Spleen (tissue), 11 donors: ENCODE measurements around the gene SRP72. TPM values are rescaled to one million over a fixed set of nuclear protein-coding genes. Genes with fewer than 3 reads are reported as not detected.

Source experiments
- DNase-seq: peaks from one replicate; pipeline ENCODE4 v3.0.0-alpha.2; 2020
- H3K27ac ChIP-seq, 8 donors: fragments of 200-600 bp; sonication (generic) in 7 of 8; 1 replicate in 4 of 8; 2 replicates in 4 of 8; pipeline versions ENCODE4 v1.5.0 to v1.8.0; 2016 to 2021; ENCODE audit warnings: inconsistent platforms in 4 of 8, mild to moderate bottlenecking in 4 of 8, moderate library complexity in 1 of 8
- H3K27me3 ChIP-seq, 7 donors: fragments of 200-600 bp; sonication (generic) in 6 of 7; replicated peaks in 1 of 7; 1 replicate in 4 of 7; 2 replicates in 3 of 7; pipeline versions ENCODE4 v1.5.0 to v1.8.0; 2016 to 2021; ENCODE audit warnings: inconsistent platforms in 3 of 7, mild to moderate bottlenecking in 1 of 7
- H3K36me3 ChIP-seq, 6 donors: fragments of 200-600 bp; sonication (generic) in 5 of 6; 1 replicate in 4 of 6; 2 replicates in 2 of 6; pipeline versions ENCODE4 v1.5.0 to v1.8.0; 2016 to 2021; ENCODE audit warnings: inconsistent platforms in 2 of 6
- H3K4me1 ChIP-seq, 6 donors: fragments of 200-600 bp; sonication (generic) in 5 of 6; 1 replicate in 3 of 6; 2 replicates in 3 of 6; pipeline versions ENCODE4 v1.5.0 to v1.8.0; 2016 to 2021; ENCODE audit warnings: inconsistent platforms in 3 of 6
- H3K4me3 ChIP-seq, 8 donors: fragments of 200-600 bp; sonication (generic) in 7 of 8; 1 replicate in 4 of 8; 2 replicates in 4 of 8; pipeline versions ENCODE4 v1.5.0 to v1.8.0; 2016 to 2021; ENCODE audit warnings: inconsistent platforms in 4 of 8, mild to moderate bottlenecking in 4 of 8, moderate library complexity in 2 of 8
- H3K9me3 ChIP-seq, 8 donors: fragments of 200-600 bp; sonication (generic) in 7 of 8; 1 replicate in 4 of 8; 2 replicates in 4 of 8; pipeline versions ENCODE4 v1.5.0 to v1.8.0; 2016 to 2021; ENCODE audit warnings: inconsistent platforms in 4 of 8
- POLR2A ChIP-seq, 3 donors: fragments of 450-650 bp; IDR thresholded peaks; one replicate each; pipeline ENCODE4 v1.5.1; 2017; ENCODE audit warnings: antibody characterized with exemption in 3 of 3, mild to moderate bottlenecking in 1 of 3
- POLR2AphosphoS5 ChIP-seq, 3 donors: sonication (generic); formaldehyde crosslinking; IDR thresholded peaks; one replicate each; pipeline ENCODE4 v1.5.1; 2017; ENCODE audit warnings: antibody characterized with exemption in 3 of 3
- WGBS, 5 donors: extraction: QIAGEN DNeasy Blood & Tissue Kit in 3 of 5; methylation state at CpG; one replicate each; pipeline versions ENCODE4 v1.1.5 to v1.1.7; 2013 to 2018; 5-methylcytosine and 5-hydroxymethylcytosine counted together
- intact Hi-C: fragments of 100-400 bp; cut with DNase I; formaldehyde crosslinking; loops from one replicate; pipeline ENCODE4 v1.15.0; 2023; ENCODE audit warnings: low total_unique reads
- polyA plus RNA-seq, 3 donors: library from polyadenylated mRNA; stranded (reverse); fragments of 200-250 nt; gene quantifications; one replicate each; pipeline ENCODE4 v1.2.1, GENCODE V29; 2013
- total RNA-seq, 7 donors: library from RNA; depleted of rRNA in 3 of 7; stranded (reverse); fragments of >200 nt in 3 of 7; fragmentation: NEBNext Ultra II Directional in 4 of 7; extraction: Animal tissue kit (Norgen Biotek cat#: 25700) in 4 of 7; gene quantifications; one replicate each; pipeline versions ENCODE4 v1.1.0 to v1.2.1, GENCODE V29; 2016 to 2021
- TF ChIP-seq, protein P1 (sequence below), 11 experiments: fragments of 200-600 bp in 7 of 11; fragments of 450-650 bp in 4 of 11; sonication (generic) in 4 of 11; IDR thresholded peaks in 8 of 11; conservative IDR thresholded peaks in 3 of 11; 1 replicate in 7 of 11; 2 replicates in 4 of 11; pipeline versions ENCODE4 v1.4.0 to v1.8.0; 2016 to 2021; ENCODE audit warnings: antibody characterized with exemption in 11 of 11, inconsistent platforms in 4 of 11, mild to moderate bottlenecking in 1 of 11
- donor health status: healthy with polysubstance abuse.
- donor health status: DM: no; HTN: no; CAD: no; lungs with moderate emphysema.
- donor health status: DM: no; HTN: no; CAD: no.
- donor health status: Bipolar disorder and iron deficiency.
- donor health status: healthy.
- donor health status: DM: no; HTN: no; CAD: no.
- donor health status: DM: yes; HTN: yes; CAD: no.

The SRP72 gene
- total and polyA plus RNA-seq, 10 donors, result 30.1 to 97.7 (median 78.1) TPM

DNA sequence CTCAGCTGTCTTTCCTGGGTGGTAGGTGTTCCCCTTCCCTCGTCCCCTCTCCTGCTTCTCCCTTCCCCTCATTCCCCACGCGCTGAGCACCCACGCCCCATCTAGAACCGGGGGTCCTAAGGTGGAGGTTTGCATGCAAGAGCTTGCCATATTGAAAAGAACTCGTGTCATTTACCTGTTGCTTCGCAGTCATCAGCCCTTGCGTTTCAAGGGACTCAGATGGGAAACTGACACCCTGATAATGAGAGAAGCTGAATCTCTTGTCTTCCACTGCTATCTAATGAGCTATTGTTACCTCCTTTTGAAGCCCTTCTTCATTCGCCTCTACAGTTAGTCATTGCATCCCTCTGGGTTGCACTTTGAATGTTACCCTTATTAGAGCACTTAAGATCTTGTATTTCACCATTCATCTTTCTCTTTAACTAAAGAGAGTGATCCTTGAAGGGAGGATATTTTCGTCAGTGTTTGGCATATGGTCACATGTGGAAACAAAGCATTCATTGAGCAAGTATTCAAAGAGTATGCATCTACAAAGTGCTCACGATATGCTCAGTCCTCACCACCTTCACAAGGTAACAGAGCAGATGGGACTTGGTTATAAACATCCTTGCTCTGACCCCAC is 63.8 kb downstream of the SRP72 start:
- no peaks in the 10 kb centered on the region for H3K9me3 ChIP-seq
- peaks cover 0 to 19% (median 10%) of the 10 kb centered on the region in 6 donors for H3K4me1 ChIP-seq
- H3K27me3 ChIP-seq, result peaks cover 0 to 56% (median 21%) of the 10 kb centered on the region in 7 donors
- TF ChIP-seq, protein P1, sequence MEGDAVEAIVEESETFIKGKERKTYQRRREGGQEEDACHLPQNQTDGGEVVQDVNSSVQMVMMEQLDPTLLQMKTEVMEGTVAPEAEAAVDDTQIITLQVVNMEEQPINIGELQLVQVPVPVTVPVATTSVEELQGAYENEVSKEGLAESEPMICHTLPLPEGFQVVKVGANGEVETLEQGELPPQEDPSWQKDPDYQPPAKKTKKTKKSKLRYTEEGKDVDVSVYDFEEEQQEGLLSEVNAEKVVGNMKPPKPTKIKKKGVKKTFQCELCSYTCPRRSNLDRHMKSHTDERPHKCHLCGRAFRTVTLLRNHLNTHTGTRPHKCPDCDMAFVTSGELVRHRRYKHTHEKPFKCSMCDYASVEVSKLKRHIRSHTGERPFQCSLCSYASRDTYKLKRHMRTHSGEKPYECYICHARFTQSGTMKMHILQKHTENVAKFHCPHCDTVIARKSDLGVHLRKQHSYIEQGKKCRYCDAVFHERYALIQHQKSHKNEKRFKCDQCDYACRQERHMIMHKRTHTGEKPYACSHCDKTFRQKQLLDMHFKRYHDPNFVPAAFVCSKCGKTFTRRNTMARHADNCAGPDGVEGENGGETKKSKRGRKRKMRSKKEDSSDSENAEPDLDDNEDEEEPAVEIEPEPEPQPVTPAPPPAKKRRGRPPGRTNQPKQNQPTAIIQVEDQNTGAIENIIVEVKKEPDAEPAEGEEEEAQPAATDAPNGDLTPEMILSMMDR (IDR thresholded peaks at IDR 0.05 in 8 of 11, conservative IDR thresholded peaks at IDR 0.05 in 3 of 11), result no peak
- TF ChIP-seq POLR2AphosphoS5 (IDR thresholded peaks at IDR 0.05), result no peak
- no peak for TF ChIP-seq POLR2A (IDR thresholded peaks at IDR 0.05)
- WGBS, 5 donors, result 40 to 49% (median 43%) methylated on average over 11 of the region's 11 CpGs
- H3K4me3 ChIP-seq, result peak overlapping the region in 7 of 8 donors; percentile 38 to 77 (median 52)
- intact Hi-C loops, result no loop called here
- no peak overlapping the region for H3K27ac ChIP-seq
- no peak for DNase-seq
- no peaks in the 10 kb centered on the region for H3K36me3 ChIP-seq

DNA sequence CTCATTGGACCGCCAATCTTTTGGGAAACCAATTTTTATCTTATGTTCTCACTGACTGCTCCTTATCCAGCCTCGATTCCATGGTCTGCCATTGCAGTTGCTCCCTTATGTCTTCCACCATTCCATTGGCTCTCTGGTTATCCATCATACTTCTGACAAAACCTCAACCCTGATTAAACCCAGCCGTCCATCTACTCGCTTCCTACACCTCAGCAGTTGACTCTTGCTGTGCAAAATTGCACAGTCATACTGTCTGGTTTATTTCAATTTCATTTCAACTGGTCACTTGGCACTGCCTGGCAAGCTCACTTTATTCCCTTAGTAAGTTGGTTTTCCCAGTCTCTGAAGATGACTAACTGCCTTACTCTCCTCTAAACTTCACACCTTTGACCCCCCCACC is 64.4 kb downstream of the SRP72 start:
- Histone ChIP-seq H3K4me3 (no peak overlapping the region), H3K27ac (no peak overlapping the region), H3K4me1 (peaks cover 0 to 19% (median 10%) of the 10 kb centered on the region in 6 donors), H3K27me3 (peaks cover 0 to 56% (median 21%) of the 10 kb centered on the region in 7 donors), H3K9me3 (no peaks in the 10 kb centered on the region), H3K36me3 (no peaks in the 10 kb centered on the region)
- intact Hi-C loops, result no loop called here
- WGBS, 5 donors, result 62 to 75% (median 69%) methylated on average over 4 of the region's 4 CpGs
- TF ChIP-seq POLR2A (IDR thresholded peaks at IDR 0.05) (no peak), POLR2AphosphoS5 (IDR thresholded peaks at IDR 0.05) (no peak)
- TF ChIP-seq, protein P1 (IDR thresholded peaks at IDR 0.05 in 8 of 11, conservative IDR thresholded peaks at IDR 0.05 in 3 of 11), result no peak
- DNase-seq, result no peak

DNA sequence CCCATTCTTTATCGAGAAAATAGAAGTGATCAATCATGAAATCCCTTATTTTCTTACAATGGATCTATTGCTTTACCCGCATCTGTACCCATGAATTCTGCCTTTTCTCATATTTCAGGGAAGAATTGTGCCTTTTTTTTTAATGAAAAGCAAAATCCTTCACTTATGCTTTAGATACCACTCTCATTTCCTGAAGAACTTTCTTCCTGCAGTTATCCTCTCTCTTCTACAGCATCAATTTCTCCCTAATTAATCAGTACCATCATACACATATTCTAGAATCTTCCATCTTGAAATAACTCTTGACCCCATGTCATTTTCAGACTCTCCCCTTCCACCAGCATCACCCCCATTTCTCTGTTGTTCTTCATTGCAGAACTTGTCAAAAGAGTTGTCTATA is 64.8 kb downstream of the SRP72 start:
- intact Hi-C loops, result no loop called here
- no peak overlapping the region for H3K27ac ChIP-seq
- TF ChIP-seq, protein P1 (IDR thresholded peaks at IDR 0.05 in 8 of 11, conservative IDR thresholded peaks at IDR 0.05 in 3 of 11), result no peak
- TF ChIP-seq POLR2A (IDR thresholded peaks at IDR 0.05) (no peak), POLR2AphosphoS5 (IDR thresholded peaks at IDR 0.05) (no peak)
- H3K27me3 ChIP-seq, result peaks cover 0 to 56% (median 21%) of the 10 kb centered on the region in 7 donors
- no peak for DNase-seq
- peaks cover 0 to 19% (median 10%) of the 10 kb centered on the region in 6 donors for H3K4me1 ChIP-seq
- no peak overlapping the region for H3K4me3 ChIP-seq
- H3K36me3 ChIP-seq, result no peaks in the 10 kb centered on the region
- H3K9me3 ChIP-seq, result no peaks in the 10 kb centered on the region
- 93 to 99% (median 98%) methylated on average over 2 of the region's 2 CpGs for WGBS, 5 donors

DNA sequence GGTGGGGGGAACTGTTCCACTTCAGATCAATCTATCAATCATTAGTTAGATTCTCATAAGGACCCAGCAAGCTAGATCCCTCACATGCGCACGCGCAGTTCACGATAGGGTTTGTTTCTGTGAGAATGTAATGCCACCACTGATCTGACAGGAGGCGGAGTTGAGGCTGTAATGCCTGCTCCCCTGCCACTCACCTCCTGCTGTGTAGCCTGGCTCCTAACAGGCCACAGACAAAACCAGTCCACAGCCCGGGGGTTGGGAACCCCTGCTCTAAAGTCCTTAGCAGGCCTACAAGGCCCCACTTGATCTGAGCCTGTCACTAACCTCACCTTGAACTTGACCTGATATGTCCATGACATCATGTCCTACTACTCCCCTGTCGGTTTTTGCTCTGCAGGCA is 68.5 kb downstream of the SRP72 start:
- Histone ChIP-seq H3K9me3 (no peaks in the 10 kb centered on the region), H3K4me3 (no peak overlapping the region), H3K27ac (no peak overlapping the region), H3K27me3 (peaks cover 0 to 50% (median 16%) of the 10 kb centered on the region in 7 donors), H3K4me1 (peaks cover 0 to 7% (median 5%) of the 10 kb centered on the region in 6 donors), H3K36me3 (no peaks in the 10 kb centered on the region)
- no peak for DNase-seq
- intact Hi-C loops, result no loop called here
- TF ChIP-seq POLR2A (IDR thresholded peaks at IDR 0.05) (no peak), POLR2AphosphoS5 (IDR thresholded peaks at IDR 0.05) (no peak)
- TF ChIP-seq, protein P1 (IDR thresholded peaks at IDR 0.05 in 8 of 11, conservative IDR thresholded peaks at IDR 0.05 in 3 of 11), result no peak
- WGBS, 5 donors, result 62 to 98% (median 83%) methylated on average over 6 to 7 of the region's 7 CpGs
